Astrocyte (in vitro differentiated cells and primary cell): Measurements from ENCODE around the gene CCDC197. TPM values are rescaled to one million over a fixed set of nuclear protein-coding genes. Genes with fewer than 3 reads are reported as not detected.
A peak's percentile ranks its signal among the peaks of the same experiment; 100 is the strongest.

Experiments
- DNase-seq: peaks from one replicate; pipeline ENCODE4 v3.0.0-alpha.2; 2010; ENCODE audit warnings: low read depth
- FAIRE-seq: peaks from 2 replicates; lab custom pipeline; 2011; peaks lifted over from hg19 to GRCh38; lab: Jason Lieb, UNC
- H2AFZ ChIP-seq: 2 replicates; pipeline ENCODE4 v1.6.0; 2012; ENCODE audit warnings: low read depth, low read length, inconsistent platforms
- H3K27ac ChIP-seq: 2 replicates; pipeline ENCODE4 v1.5.1; 2011; ENCODE audit warnings: low read depth, low read length, inconsistent platforms
- H3K27me3 ChIP-seq: 2 replicates; pipeline ENCODE4 v1.6.0; 2011; ENCODE audit warnings: low read length, inconsistent platforms; ENCODE audit not compliant: insufficient read depth
- H3K36me3 ChIP-seq: 2 replicates; pipeline ENCODE4 v1.5.1; 2011; ENCODE audit warnings: low read length, inconsistent platforms; ENCODE audit not compliant: insufficient read depth
- H3K4me1 ChIP-seq: 2 replicates; pipeline ENCODE4 v1.5.1; 2011; ENCODE audit warnings: low read length, inconsistent platforms; ENCODE audit not compliant: insufficient read depth
- H3K4me2 ChIP-seq: 2 replicates; pipeline ENCODE4 v1.6.0; 2012; ENCODE audit warnings: low read length, inconsistent platforms
- H3K4me3 ChIP-seq: 2 replicates; pipeline ENCODE4 v1.5.1; 2011; ENCODE audit warnings: low read depth, mild to moderate bottlenecking, low read length, inconsistent platforms; ENCODE audit not compliant: insufficient read depth
- H3K79me2 ChIP-seq: 2 replicates; pipeline ENCODE4 v1.6.0; 2012; ENCODE audit warnings: mild to moderate bottlenecking, low read length, inconsistent platforms; ENCODE audit not compliant: insufficient read depth
- H3K9ac ChIP-seq: 2 replicates; pipeline ENCODE4 v1.6.0; 2012; ENCODE audit warnings: mild to moderate bottlenecking, low read length, inconsistent platforms
- H3K9me3 ChIP-seq: 2 replicates; pipeline ENCODE4 v1.5.1; 2012; ENCODE audit warnings: low read depth, mild to moderate bottlenecking, low read length, inconsistent platforms; ENCODE audit not compliant: insufficient read depth
- H4K20me1 ChIP-seq: 2 replicates; pipeline ENCODE4 v1.6.0; 2012; ENCODE audit warnings: low read length, inconsistent platforms; ENCODE audit not compliant: insufficient read depth
- H3K27ac Mint-ChIP-seq: one replicate; pipeline ENCODE4 v1.8.0; 2021; ENCODE audit warnings: mild to moderate bottlenecking, mixed read lengths; ENCODE audit not compliant: unreplicated experiment
- H3K27me3 Mint-ChIP-seq: one replicate; pipeline ENCODE4 v1.8.0; 2021; ENCODE audit warnings: low read depth, mixed read lengths; ENCODE audit not compliant: unreplicated experiment
- H3K36me3 Mint-ChIP-seq: one replicate; pipeline ENCODE4 v1.8.0; 2021; ENCODE audit warnings: low read depth, mixed read lengths; ENCODE audit not compliant: unreplicated experiment
- H3K4me1 Mint-ChIP-seq: one replicate; pipeline ENCODE4 v1.8.0; 2021; ENCODE audit warnings: low read depth, mixed read lengths; ENCODE audit not compliant: unreplicated experiment
- H3K4me3 Mint-ChIP-seq: one replicate; pipeline ENCODE4 v1.8.0; 2021; ENCODE audit warnings: mild to moderate bottlenecking, moderate library complexity, mixed read lengths; ENCODE audit not compliant: unreplicated experiment
- H3K9me3 Mint-ChIP-seq: one replicate; pipeline ENCODE4 v1.8.0; 2021; ENCODE audit warnings: mild to moderate bottlenecking, mixed read lengths; ENCODE audit not compliant: unreplicated experiment
- EZH2 ChIP-seq: IDR thresholded peaks from 2 replicates; pipeline ENCODE4 v1.6.1; 2012; ENCODE audit warnings: mild to moderate bottlenecking, low read length, inconsistent platforms; ENCODE audit not compliant: insufficient read depth
- total RNA-seq: library from RNA; stranded (reverse); gene quantifications from 2 replicates; pipeline ENCODE4 v1.2.1, GENCODE V29; 2021
- TF ChIP-seq, protein P1 (sequence below): IDR thresholded peaks from 2 replicates; pipeline ENCODE4 v1.5.1; 2011; ENCODE audit warnings: low read depth, mild to moderate bottlenecking, inconsistent platforms, low read length, moderate library complexity; ENCODE audit not compliant: insufficient read depth

CCDC197 gene
- total RNA-seq, 1 donor from 2014 or later: not detected

DNA sequence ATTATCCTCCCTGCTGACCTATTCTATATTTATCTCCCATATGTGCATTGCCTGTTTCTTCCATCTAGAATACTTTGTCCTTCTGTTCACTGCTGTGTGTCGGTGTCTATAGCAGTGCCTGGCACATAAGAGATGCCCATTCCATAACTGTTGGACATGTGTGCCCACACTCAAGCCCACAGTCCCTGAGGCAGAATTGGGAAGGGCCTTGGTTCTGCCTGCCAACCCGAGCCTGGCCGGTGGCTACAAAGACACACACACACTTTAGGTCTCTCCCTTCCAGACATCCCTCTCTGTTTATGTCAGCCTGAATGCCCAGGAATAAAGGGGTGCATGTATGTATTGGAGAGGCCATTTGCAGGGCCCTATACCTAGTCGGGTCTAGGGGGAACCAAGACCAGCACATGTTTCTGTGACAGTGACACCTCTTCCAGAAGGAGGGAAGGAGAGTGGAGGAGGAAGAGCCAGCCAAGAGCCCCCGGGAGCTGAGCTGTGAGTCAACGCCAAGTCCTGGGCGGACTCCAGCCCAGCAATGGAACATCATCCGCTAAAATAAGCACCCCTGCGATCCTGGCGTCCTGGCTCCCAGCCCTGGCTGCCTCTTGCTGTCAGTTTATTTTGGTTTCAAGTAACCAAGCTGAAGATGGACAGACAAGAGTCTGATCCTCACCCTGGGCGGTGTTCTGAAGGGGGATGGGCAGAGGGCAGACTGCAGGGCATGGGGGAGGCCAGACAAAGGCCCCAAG is 16.5 kb upstream of the CCDC197 start:
- H3K4me2 ChIP-seq: peak overlapping the region; percentile 40
- H3K9me3 ChIP-seq: no peaks in the 10 kb centered on the region
- H3K27me3 ChIP-seq: peaks cover 10% of the 10 kb centered on the region
- no peaks in the 10 kb centered on the region for H4K20me1 ChIP-seq
- no peak overlapping the region for H3K4me3 ChIP-seq
- peak overlapping the region; percentile 41 for H3K27ac Mint-ChIP-seq
- no peak overlapping the region for H3K4me3 Mint-ChIP-seq
- H3K79me2 ChIP-seq: no peaks in the 10 kb centered on the region
- FAIRE-seq: no peak
- H3K9ac ChIP-seq: no peak overlapping the region
- peaks cover 26% of the 10 kb centered on the region for H3K4me1 ChIP-seq
- peaks cover 21% of the 10 kb centered on the region for H3K4me1 Mint-ChIP-seq
- H3K27ac ChIP-seq: no peak overlapping the region
- no peaks in the 10 kb centered on the region for H3K36me3 ChIP-seq
- peaks cover 41% of the 10 kb centered on the region for H3K27me3 Mint-ChIP-seq
- peak overlapping the region; percentile 8 for H2AFZ ChIP-seq
- DNase-seq: peak; percentile 67
- TF ChIP-seq EZH2: no peak
- TF ChIP-seq, protein P1, sequence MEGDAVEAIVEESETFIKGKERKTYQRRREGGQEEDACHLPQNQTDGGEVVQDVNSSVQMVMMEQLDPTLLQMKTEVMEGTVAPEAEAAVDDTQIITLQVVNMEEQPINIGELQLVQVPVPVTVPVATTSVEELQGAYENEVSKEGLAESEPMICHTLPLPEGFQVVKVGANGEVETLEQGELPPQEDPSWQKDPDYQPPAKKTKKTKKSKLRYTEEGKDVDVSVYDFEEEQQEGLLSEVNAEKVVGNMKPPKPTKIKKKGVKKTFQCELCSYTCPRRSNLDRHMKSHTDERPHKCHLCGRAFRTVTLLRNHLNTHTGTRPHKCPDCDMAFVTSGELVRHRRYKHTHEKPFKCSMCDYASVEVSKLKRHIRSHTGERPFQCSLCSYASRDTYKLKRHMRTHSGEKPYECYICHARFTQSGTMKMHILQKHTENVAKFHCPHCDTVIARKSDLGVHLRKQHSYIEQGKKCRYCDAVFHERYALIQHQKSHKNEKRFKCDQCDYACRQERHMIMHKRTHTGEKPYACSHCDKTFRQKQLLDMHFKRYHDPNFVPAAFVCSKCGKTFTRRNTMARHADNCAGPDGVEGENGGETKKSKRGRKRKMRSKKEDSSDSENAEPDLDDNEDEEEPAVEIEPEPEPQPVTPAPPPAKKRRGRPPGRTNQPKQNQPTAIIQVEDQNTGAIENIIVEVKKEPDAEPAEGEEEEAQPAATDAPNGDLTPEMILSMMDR: no peak
- H3K9me3 Mint-ChIP-seq: no peaks in the 10 kb centered on the region
- no peaks in the 10 kb centered on the region for H3K36me3 Mint-ChIP-seq

DNA sequence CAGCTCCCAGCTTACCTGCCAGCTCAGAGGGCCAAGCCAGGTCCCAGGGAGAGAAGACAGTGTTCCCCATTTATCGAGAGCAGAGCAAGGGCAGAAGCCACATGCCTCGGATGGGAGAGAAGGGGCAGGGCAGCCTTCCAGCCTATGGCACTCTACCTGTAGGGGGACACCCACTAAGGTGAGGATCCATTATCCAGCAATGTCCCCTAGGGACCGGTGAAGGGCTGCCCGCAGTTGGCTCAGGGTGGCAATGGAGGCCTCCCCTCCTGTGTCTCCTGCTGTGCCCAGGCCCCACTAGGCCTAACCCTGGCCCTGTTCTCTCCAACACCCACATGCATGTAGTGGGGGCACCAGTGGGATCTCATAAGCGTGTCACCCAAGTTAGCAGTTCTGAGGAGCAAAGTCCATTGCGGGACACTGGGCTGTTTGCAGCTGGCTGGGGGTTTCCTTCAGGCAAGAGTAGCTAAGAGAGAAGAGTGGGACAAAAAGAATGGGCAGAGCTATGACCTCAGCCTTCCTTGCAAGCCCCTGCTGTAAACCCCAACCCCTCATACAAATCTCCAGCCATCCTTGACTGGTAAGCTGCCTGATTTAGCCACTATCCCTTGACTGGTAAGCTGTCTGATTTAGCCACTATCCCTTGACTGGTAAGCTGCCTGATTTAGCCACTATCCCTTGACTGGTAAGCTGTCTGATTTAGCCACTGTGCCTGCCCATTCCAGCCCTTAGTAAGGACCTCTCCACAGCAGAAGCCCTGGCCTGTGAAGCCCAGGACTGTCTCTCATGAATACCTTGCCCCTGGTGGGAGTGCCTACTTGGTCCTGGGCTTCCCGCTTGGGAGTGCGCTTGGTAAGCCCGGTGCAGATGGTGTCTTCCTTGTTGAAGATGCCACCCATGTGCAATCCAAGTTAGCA is 15.5 kb upstream of the CCDC197 start:
- H3K36me3 Mint-ChIP-seq: no peaks in the 10 kb centered on the region
- peaks cover 21% of the 10 kb centered on the region for H3K4me1 Mint-ChIP-seq
- H3K9me3 Mint-ChIP-seq: no peaks in the 10 kb centered on the region
- no peak overlapping the region for H3K4me3 ChIP-seq
- no peaks in the 10 kb centered on the region for H3K36me3 ChIP-seq
- FAIRE-seq: no peak
- no peak overlapping the region for H3K4me3 Mint-ChIP-seq
- no peak overlapping the region for H3K27ac ChIP-seq
- no peak overlapping the region for H3K9ac ChIP-seq
- H3K27me3 ChIP-seq: peaks cover 6% of the 10 kb centered on the region
- H3K27ac Mint-ChIP-seq: no peak overlapping the region
- no peak overlapping the region for H2AFZ ChIP-seq
- DNase-seq: no peak
- H4K20me1 ChIP-seq: no peaks in the 10 kb centered on the region
- H3K27me3 Mint-ChIP-seq: peaks cover 39% of the 10 kb centered on the region
- H3K4me2 ChIP-seq: peak overlapping the region; percentile 40
- H3K79me2 ChIP-seq: no peaks in the 10 kb centered on the region
- H3K9me3 ChIP-seq: no peaks in the 10 kb centered on the region
- TF ChIP-seq, protein P1: no peak
- no peak for TF ChIP-seq EZH2
- H3K4me1 ChIP-seq: peaks cover 26% of the 10 kb centered on the region
